ENCODE measurements around the gene POM121L12.

The POM121L12 gene

GRCh38 chr7:53035499-53036412 is at the start of gene POM121L12:
Gene POM121L12 (plus strand): TSS chr7:53035633. CDS start chr7:53035672, 39 bp downstream.
- DNase-seq, result no peak

- DNase-seq, result no peak
Observed at GRCh38 chr7:52992001-52992400, 43.4 kb upstream of the POM121L12 start.

- no peak for DNase-seq
Observed at GRCh38 chr7:52992479-52993162, 42.8 kb upstream of the POM121L12 start.

- DNase-seq, result no peak
Observed at GRCh38 chr7:52995676-52996075, 39.8 kb upstream of the POM121L12 start.

- no peak for DNase-seq
Observed at GRCh38 chr7:53001221-53001620, 34.2 kb upstream of the POM121L12 start.

- no peak for DNase-seq
Observed at GRCh38 chr7:53002389-53002788, 33.0 kb upstream of the POM121L12 start.

- DNase-seq, result no peak
Observed at GRCh38 chr7:53003653-53004445, 31.6 kb upstream of the POM121L12 start.

- DNase-seq, result no peak
Observed at GRCh38 chr7:53013925-53014324, 21.5 kb upstream of the POM121L12 start.

- no peak for DNase-seq
Observed at GRCh38 chr7:53015463-53015862, 20.0 kb upstream of the POM121L12 start.

- no peak for DNase-seq
Observed at GRCh38 chr7:53022893-53023292, 12.5 kb upstream of the POM121L12 start.

- DNase-seq, result no peak
Observed at GRCh38 chr7:53048638-53049037, 13.2 kb downstream of the POM121L12 start.

GRCh38 chr7:53050433-53050832 is 15.0 kb downstream of the POM121L12 start:
- DNase-seq, result no peak

- DNase-seq, result no peak
Observed at GRCh38 chr7:53059591-53059990, 24.2 kb downstream of the POM121L12 start.

GRCh38 chr7:53060066-53060465 is 24.6 kb downstream of the POM121L12 start:
- DNase-seq, result no peak

- no peak for DNase-seq
Observed at GRCh38 chr7:53062796-53063195, 27.4 kb downstream of the POM121L12 start.

- no peak for DNase-seq
Observed at GRCh38 chr7:53068673-53069072, 33.2 kb downstream of the POM121L12 start.

GRCh38 chr7:53070883-53071282 is 35.5 kb downstream of the POM121L12 start:
- DNase-seq, result no peak
